ENCODE results near the gene DMRTB1.
"Not testable (repeated sequence)": the region's sequence is repeated elsewhere in the genome, so short reads cannot be mapped to it uniquely, and the experiment has no call there.

Gene DMRTB1

GRCh38 chr1:53432611-53433010, 26.6 kb upstream of the DMRTB1 start:
- Histone ChIP-seq H3K9me3 (ENCODE audit: control insufficient read depth, low read length) (no peaks in the 10 kb centered on the region), H3K9ac (no peak overlapping the region), H3K4me3 (ENCODE audit: low read depth, low read length) (no peak overlapping the region), H3K4me2 (ENCODE audit: low read length) (no peak overlapping the region), H2AFZ (no peak overlapping the region), H3K79me2 (no peaks in the 10 kb centered on the region), H3K36me3 (ENCODE audit: control insufficient read depth, insufficient read depth, low read length) (no peaks in the 10 kb centered on the region), H3K4me1 (no peaks in the 10 kb centered on the region), H3K27ac (no peak overlapping the region), H3K27me3 (ENCODE audit: control insufficient read depth, insufficient read depth, low read length) (no peaks in the 10 kb centered on the region)
- TF ChIP-seq CTCF (IDR thresholded peaks at IDR 0.05) = no peak

GRCh38 chr1:53434405-53435007, 24.7 kb upstream of the DMRTB1 start:
- not testable (repeated sequence) for H3K9me3 ChIP-seq (ENCODE audit: control insufficient read depth, low read length); H2AFZ ChIP-seq

GRCh38 chr1:53435151-53435550, 24.0 kb upstream of the DMRTB1 start:
- Histone ChIP-seq H2AFZ (no peak overlapping the region), H3K9ac (no peak overlapping the region), H3K27me3 (ENCODE audit: control insufficient read depth, insufficient read depth, low read length) (no peaks in the 10 kb centered on the region), H3K36me3 (ENCODE audit: control insufficient read depth, insufficient read depth, low read length) (no peaks in the 10 kb centered on the region), H3K9me3 (ENCODE audit: control insufficient read depth, low read length) (no peaks in the 10 kb centered on the region), H3K79me2 (no peaks in the 10 kb centered on the region), H3K4me3 (ENCODE audit: low read depth, low read length) (no peak overlapping the region), H3K4me1 (no peaks in the 10 kb centered on the region), H3K4me2 (ENCODE audit: low read length) (no peak overlapping the region), H3K27ac (no peak overlapping the region)
- no peak for TF ChIP-seq CTCF (IDR thresholded peaks at IDR 0.05)

More at GRCh38 chr1:53434405-53435007, 24.7 kb upstream of the DMRTB1 start:
- not testable (repeated sequence) for H3K79me2 ChIP-seq; H3K9ac ChIP-seq; H3K4me1 ChIP-seq; H3K27me3 ChIP-seq (ENCODE audit: control insufficient read depth, insufficient read depth, low read length); H3K27ac ChIP-seq; H3K4me3 ChIP-seq (ENCODE audit: low read depth, low read length); H3K36me3 ChIP-seq (ENCODE audit: control insufficient read depth, insufficient read depth, low read length); H3K4me2 ChIP-seq (ENCODE audit: low read length)

- no peak overlapping the region for H3K4me3 ChIP-seq (ENCODE audit: low read depth, low read length)
- H2AFZ ChIP-seq = no peak overlapping the region
- H3K27ac ChIP-seq = no peak overlapping the region
- no peaks in the 10 kb centered on the region for H3K4me1 ChIP-seq
- H3K9ac ChIP-seq = no peak overlapping the region
- H3K79me2 ChIP-seq = no peaks in the 10 kb centered on the region
- no peak overlapping the region for H3K4me2 ChIP-seq (ENCODE audit: low read length)
- no peaks in the 10 kb centered on the region for H3K27me3 ChIP-seq (ENCODE audit: control insufficient read depth, insufficient read depth, low read length)
- H3K9me3 ChIP-seq (ENCODE audit: control insufficient read depth, low read length) = no peaks in the 10 kb centered on the region
- H3K36me3 ChIP-seq (ENCODE audit: control insufficient read depth, insufficient read depth, low read length) = no peaks in the 10 kb centered on the region
- TF ChIP-seq CTCF (IDR thresholded peaks at IDR 0.05) = no peak
Measured at GRCh38 chr1:53438427-53439336, 20.5 kb upstream of the DMRTB1 start.

- no peak overlapping the region for H3K9ac ChIP-seq
- H3K79me2 ChIP-seq = no peaks in the 10 kb centered on the region
- H3K4me3 ChIP-seq (ENCODE audit: low read depth, low read length) = no peak overlapping the region
- TF ChIP-seq CTCF (IDR thresholded peaks at IDR 0.05) = no peak
- H3K27ac ChIP-seq = no peak overlapping the region
- H3K9me3 ChIP-seq (ENCODE audit: control insufficient read depth, low read length) = no peaks in the 10 kb centered on the region
- no peaks in the 10 kb centered on the region for H3K36me3 ChIP-seq (ENCODE audit: control insufficient read depth, insufficient read depth, low read length)
- H2AFZ ChIP-seq = no peak overlapping the region
- no peaks in the 10 kb centered on the region for H3K4me1 ChIP-seq
- H3K4me2 ChIP-seq (ENCODE audit: low read length) = no peak overlapping the region
- H3K27me3 ChIP-seq (ENCODE audit: control insufficient read depth, insufficient read depth, low read length) = no peaks in the 10 kb centered on the region
Measured at GRCh38 chr1:53439337-53440207, 19.6 kb upstream of the DMRTB1 start.

All from parathyroid adenoma (tissue), 2 donors.